Omental fat pad (tissue), 4 donors: Measurements from ENCODE around the gene SCAF11. TPM values are rescaled to one million over a fixed set of nuclear protein-coding genes. Genes with fewer than 3 reads are reported as not detected.

Source experiments
- ATAC-seq: fragments of 150-250 bp; one replicate; pipeline ENCODE4 v1.9.1; 2016; ENCODE audit warnings: mild to moderate bottlenecking, moderate library complexity; ENCODE audit not compliant: low FRiP score
- DNase-seq: peaks from one replicate; pipeline ENCODE4 v3.0.0-alpha.2; 2019; ENCODE audit warnings: low spot score
- total RNA-seq, 4 donors: library from RNA; depleted of rRNA; stranded (reverse); fragments of >200 nt; gene quantifications; one replicate each; pipeline ENCODE4 v1.1.0, GENCODE V29; 2016
- TF ChIP-seq, protein P1 (sequence below), 3 donors: fragments of 450-650 bp; IDR thresholded peaks; one replicate each; pipeline ENCODE4 v1.5.1; 2016 to 2017; ENCODE audit warnings: antibody characterized with exemption in 3 of 3, mild to moderate bottlenecking in 3 of 3, moderate library complexity in 2 of 3

SCAF11 gene
- total RNA-seq, 4 donors from 2014 or later: 110 to 205 (median 156) TPM

DNA sequence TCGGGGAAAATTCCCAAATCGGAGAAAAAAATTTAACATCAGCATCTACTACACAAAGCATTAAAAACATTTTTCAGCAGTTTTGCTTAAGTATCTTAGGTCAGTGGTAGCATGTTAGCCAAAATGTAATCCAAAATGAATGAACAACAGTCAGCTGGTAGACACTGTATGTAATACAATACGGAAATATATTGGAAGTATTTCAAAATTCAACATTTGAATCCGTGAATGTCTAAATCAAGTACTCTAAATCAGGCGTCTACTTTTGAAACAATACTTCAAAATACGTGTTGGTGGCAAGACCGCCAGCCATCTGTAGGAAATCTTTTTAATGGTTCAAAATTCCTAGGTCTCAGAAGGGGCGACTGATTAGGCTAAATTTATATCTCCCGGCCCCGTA, 1.1 kb downstream of the SCAF11 start:
- no peak for ATAC-seq
- TF ChIP-seq, protein P1, sequence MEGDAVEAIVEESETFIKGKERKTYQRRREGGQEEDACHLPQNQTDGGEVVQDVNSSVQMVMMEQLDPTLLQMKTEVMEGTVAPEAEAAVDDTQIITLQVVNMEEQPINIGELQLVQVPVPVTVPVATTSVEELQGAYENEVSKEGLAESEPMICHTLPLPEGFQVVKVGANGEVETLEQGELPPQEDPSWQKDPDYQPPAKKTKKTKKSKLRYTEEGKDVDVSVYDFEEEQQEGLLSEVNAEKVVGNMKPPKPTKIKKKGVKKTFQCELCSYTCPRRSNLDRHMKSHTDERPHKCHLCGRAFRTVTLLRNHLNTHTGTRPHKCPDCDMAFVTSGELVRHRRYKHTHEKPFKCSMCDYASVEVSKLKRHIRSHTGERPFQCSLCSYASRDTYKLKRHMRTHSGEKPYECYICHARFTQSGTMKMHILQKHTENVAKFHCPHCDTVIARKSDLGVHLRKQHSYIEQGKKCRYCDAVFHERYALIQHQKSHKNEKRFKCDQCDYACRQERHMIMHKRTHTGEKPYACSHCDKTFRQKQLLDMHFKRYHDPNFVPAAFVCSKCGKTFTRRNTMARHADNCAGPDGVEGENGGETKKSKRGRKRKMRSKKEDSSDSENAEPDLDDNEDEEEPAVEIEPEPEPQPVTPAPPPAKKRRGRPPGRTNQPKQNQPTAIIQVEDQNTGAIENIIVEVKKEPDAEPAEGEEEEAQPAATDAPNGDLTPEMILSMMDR (IDR thresholded peaks at IDR 0.05): no peak
- DNase-seq: no peak

DNA sequence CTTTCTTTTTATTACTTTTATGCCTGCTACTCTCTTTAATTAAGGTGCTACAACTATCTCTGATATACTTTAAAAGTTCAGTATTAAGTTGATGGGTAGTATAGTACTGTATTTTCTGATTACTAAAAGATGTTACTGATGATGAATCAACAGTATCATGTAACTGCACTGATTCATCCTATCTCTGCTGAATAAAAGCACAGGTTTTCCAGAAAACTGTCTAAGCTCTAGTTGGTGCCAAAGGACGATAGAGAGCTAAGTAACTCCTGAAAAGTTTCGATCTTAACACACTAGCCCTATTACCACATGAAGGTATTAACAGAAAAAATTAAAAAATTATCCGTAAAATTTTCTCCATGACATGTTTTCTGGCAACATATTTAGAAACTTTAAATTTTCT, 2.1 kb downstream of the SCAF11 start:
- TF ChIP-seq, protein P1 (IDR thresholded peaks at IDR 0.05): no peak
- ATAC-seq (no peak), DNase-seq (no peak)

DNA sequence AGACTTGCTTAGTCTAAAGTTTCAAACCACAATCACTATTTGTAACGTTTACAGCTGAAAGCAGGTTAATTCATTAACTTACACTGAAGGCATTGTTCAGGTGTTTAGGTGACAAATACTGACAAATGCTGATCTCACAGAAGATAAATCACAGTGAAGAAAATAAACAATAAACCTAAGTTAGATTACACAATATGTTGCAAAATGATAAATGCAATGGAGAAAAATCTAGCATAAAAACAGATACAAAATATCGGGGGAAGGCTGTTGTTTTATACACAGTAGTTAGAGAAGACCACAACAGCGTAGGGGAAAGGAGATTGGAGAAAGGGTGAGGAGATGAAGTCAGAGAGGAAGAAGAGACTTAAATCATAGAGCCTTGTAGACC, 3.0 kb downstream of the SCAF11 start:
- TF ChIP-seq, protein P1 (IDR thresholded peaks at IDR 0.05): no peak
- no peak for ATAC-seq
- no peak for DNase-seq

DNA sequence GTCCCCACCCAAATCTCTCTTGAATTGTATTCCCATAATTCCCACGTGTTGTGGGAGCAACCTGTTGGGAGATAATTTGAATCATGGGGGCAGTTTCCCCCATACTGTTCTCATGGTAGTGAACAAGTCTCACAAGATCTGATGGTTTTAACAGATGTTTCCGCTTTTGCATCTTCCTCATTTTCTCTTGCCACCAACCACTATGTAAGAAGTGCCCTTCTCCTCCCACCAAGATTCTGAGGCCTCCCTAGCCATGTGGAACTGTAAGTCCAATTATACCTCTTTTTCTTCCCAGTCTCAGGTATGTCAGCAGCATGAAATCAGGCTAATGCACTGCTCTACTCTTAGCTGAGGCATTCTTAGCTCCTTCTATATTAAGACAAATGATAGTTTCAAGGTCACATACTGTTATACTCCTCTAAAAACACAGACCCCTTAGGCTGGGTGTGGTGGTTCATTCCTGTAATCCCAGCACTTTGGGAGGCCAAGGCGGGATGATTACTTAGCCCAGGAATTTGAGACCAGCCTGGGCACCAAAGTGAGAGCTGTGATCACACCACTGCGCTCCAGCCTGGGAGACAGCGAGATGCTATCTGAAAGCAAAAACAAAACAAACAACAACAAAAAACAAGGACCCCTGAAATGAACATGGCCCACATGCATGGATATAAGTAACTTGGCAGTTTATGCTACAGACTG, 3.6 kb downstream of the SCAF11 start:
- ATAC-seq (no peak), DNase-seq (no peak)
- TF ChIP-seq, protein P1 (IDR thresholded peaks at IDR 0.05): no peak

DNA sequence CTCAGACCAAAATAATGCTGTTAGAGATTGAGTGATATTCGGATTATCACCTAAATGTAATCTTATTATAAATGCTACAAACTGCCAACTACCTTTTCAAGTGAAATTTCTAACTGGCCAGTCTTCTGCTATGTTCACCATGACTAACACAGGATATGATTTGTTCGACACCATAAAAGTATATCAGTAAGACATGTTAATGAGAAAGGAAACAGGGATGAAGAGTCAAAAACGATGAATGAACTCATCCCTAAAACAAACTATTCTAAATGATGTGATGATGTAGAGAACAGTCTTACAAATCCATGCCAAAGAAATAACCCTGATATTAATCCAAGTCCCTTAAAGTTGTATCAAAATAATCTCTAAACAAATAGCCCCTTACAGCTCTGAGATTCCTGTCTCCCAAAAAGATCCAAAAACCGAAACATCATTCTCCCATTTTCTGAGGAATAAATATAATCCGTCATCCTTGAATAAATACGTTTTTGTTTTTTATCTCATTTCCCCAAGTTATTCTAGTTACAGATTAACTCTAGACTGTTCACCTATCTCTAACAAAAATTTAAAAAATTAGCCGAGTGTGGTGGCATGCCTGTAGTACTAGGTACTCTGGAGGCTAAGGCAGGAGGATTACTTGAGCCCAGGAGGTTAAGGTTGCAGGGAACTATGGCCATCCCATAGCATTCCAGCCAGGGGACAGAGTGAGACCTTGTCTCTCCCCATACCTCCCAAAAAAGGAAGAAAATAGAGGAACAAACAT, 9.1 kb downstream of the SCAF11 start:
- ATAC-seq (no peak), DNase-seq (no peak)
- TF ChIP-seq, protein P1 (IDR thresholded peaks at IDR 0.05): no peak

DNA sequence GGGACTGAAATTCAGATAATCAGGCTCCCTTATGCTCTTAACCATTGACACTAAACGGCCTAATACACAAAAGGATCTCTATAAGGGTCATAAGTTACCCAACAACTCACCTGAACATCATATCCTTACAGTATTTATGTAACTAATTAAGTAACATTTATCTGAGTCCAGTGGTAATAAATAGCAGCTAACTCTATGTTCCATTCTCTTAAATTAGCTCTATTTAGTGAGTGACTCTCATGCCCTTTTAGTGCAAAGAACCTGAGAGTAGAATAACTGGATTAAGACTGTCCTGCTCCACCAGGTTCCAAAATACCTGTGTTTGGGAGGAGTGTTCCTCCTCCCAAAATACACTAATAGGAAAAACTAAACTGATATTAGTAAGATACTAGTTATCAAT, 9.8 kb downstream of the SCAF11 start:
- TF ChIP-seq, protein P1 (IDR thresholded peaks at IDR 0.05): no peak
- DNase-seq: no peak

DNA sequence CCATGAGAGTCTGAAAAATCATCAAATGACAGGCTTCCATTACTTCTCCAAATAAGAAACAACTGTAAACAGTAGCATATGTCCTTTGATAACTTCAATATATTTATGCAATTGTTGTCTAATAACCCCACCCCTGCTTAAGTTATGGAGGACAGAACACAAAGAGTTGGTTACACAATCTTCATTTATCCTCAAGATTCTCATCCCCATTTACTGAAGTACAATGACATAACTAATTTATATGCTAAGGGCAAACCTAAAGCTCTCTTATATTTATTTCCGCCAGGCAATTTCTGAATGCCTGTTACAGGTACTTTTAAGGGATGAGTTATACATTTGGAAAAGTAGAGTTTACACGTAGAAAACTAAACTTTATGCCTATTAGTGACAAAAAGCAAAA, 12.3 kb downstream of the SCAF11 start:
- no peak for ATAC-seq

More for the DNA sequence above, 9.8 kb downstream of the SCAF11 start:
- ATAC-seq: no peak

More for the DNA sequence above, 12.3 kb downstream of the SCAF11 start:
- DNase-seq: no peak
- TF ChIP-seq, protein P1 (IDR thresholded peaks at IDR 0.05): no peak
